Neuronal stem cell (in vitro differentiated cells): ENCODE measurements around the gene GPBP1.

Experiments used
- DNase-seq: peaks from one replicate; pipeline ENCODE4 v3.0.0-alpha.2; 2013; ENCODE audit warnings: low spot score
- H2AFZ ChIP-seq: one replicate; pipeline ENCODE4 v1.6.1; 2013; ENCODE audit warnings: mild to moderate bottlenecking, low read length, inconsistent platforms
- H2AK5ac ChIP-seq: 2 replicates; pipeline ENCODE4 v1.6.1; 2013; ENCODE audit warnings: low read depth, mild to moderate bottlenecking, inconsistent platforms, low read length, moderate library complexity, mixed read lengths
- H2BK120ac ChIP-seq: 2 replicates; pipeline ENCODE4 v1.6.1; 2013; ENCODE audit warnings: low read depth, mild to moderate bottlenecking, inconsistent platforms, low read length, moderate library complexity, mixed read lengths
- H2BK12ac ChIP-seq: one replicate; pipeline ENCODE4 v1.6.1; 2013; ENCODE audit warnings: low read length, inconsistent platforms
- H2BK15ac ChIP-seq: 2 replicates; pipeline ENCODE4 v1.6.1; 2013; ENCODE audit warnings: mild to moderate bottlenecking, low read length, inconsistent platforms, mixed read lengths
- H2BK5ac ChIP-seq: one replicate; pipeline ENCODE4 v1.6.1; 2013; ENCODE audit warnings: inconsistent platforms, mild to moderate bottlenecking, low read length, moderate library complexity
- H3K14ac ChIP-seq: one replicate; pipeline ENCODE4 v1.6.1; 2013; ENCODE audit warnings: low read length, inconsistent platforms
- H3K18ac ChIP-seq: 2 replicates; pipeline ENCODE4 v1.6.1; 2013; ENCODE audit warnings: low read length, inconsistent platforms
- H3K23ac ChIP-seq: 2 replicates; pipeline ENCODE4 v1.6.1; 2013; ENCODE audit warnings: low read depth, mild to moderate bottlenecking, mixed read lengths, low read length, inconsistent platforms; ENCODE audit not compliant: poor library complexity
- H3K27ac ChIP-seq: replicated peaks from 3 replicates; pipeline ENCODE4 v1.5.1; 2013; ENCODE audit warnings: low read length, inconsistent platforms
- H3K27me3 ChIP-seq, 3 experiments: 2 replicates each; pipeline ENCODE4 v1.6.1; 2013; ENCODE audit warnings: low read length in 3 of 3, mild to moderate bottlenecking in 2 of 3, inconsistent platforms in 1 of 3, low read depth in 1 of 3, mixed read lengths in 1 of 3, moderate library complexity in 1 of 3; ENCODE audit not compliant: control insufficient read depth in 3 of 3, insufficient read depth in 3 of 3
- H3K36me3 ChIP-seq, 2 donors: replicated peaks in 1 of 2; 2 replicates each; pipeline ENCODE4 v1.6.1; 2013; ENCODE audit warnings: low read length in 2 of 2; ENCODE audit not compliant: control insufficient read depth in 2 of 2, insufficient read depth in 2 of 2
- H3K4ac ChIP-seq: 2 replicates; pipeline ENCODE4 v1.6.1; 2013; ENCODE audit warnings: inconsistent platforms, mild to moderate bottlenecking, low read length, moderate library complexity
- H3K4me1 ChIP-seq, 2 donors: 1 replicate in 1 of 2; 2 replicates in 1 of 2; pipeline ENCODE4 v1.6.1; 2013; ENCODE audit warnings: low read length in 2 of 2, low read depth in 1 of 2; ENCODE audit not compliant: control insufficient read depth in 2 of 2, insufficient read depth in 1 of 2
- H3K4me2 ChIP-seq: one replicate; pipeline ENCODE4 v1.6.1; 2013; ENCODE audit warnings: mild to moderate bottlenecking, low read length, inconsistent platforms; ENCODE audit not compliant: insufficient read depth, poor library complexity, severe bottlenecking
- H3K4me3 ChIP-seq, 2 donors: 2 replicates each; pipeline ENCODE4 v1.5.1; 2013; ENCODE audit warnings: low read length in 2 of 2, mild to moderate bottlenecking in 2 of 2, inconsistent platforms in 1 of 2, moderate library complexity in 1 of 2
- H3K79me1 ChIP-seq: one replicate; pipeline ENCODE4 v1.6.1; 2013; ENCODE audit warnings: low read depth, mild to moderate bottlenecking, inconsistent platforms, low read length, moderate library complexity
- H3K9ac ChIP-seq: one replicate; pipeline ENCODE4 v1.6.1; 2013; ENCODE audit warnings: mild to moderate bottlenecking, low read depth, low read length, inconsistent platforms; ENCODE audit not compliant: poor library complexity
- H3K9me3 ChIP-seq, 2 donors: replicated peaks in 1 of 2; 2 replicates each; pipeline versions ENCODE3 to v1.6.1; 2013; ENCODE audit warnings: low read length in 2 of 2, mild to moderate bottlenecking in 2 of 2, inconsistent platforms in 1 of 2, low read depth in 1 of 2, mixed read lengths in 1 of 2, moderate library complexity in 1 of 2; ENCODE audit not compliant: control insufficient read depth in 2 of 2, insufficient read depth in 1 of 2
- H4K8ac ChIP-seq: one replicate; pipeline ENCODE4 v1.6.1; 2013; ENCODE audit warnings: low read depth, mild to moderate bottlenecking, inconsistent platforms, low read length, moderate library complexity
- H4K91ac ChIP-seq: one replicate; pipeline ENCODE4 v1.6.1; 2013; ENCODE audit warnings: low read length, low read depth, mild to moderate bottlenecking, inconsistent platforms; ENCODE audit not compliant: poor library complexity
- WGBS, 2 donors: extraction: QIAGEN DNeasy Blood & Tissue Kit; methylation state at CpG; one replicate each; pipeline ENCODE4 v1.1.7; 2013; ENCODE audit warnings: missing lambda C conversion rate in 2 of 2, mixed read lengths in 1 of 2; ENCODE audit not compliant: insufficient read length in 2 of 2, insufficient replicate concordance in 1 of 2; ENCODE audit errors: extremely low coverage in 2 of 2; 5-methylcytosine and 5-hydroxymethylcytosine counted together

Gene GPBP1

GRCh38 chr5:57215629-57216195 lies 41.9 kb downstream of the GPBP1 start:
- H3K9ac ChIP-seq: no peak overlapping the region
- no peaks in the 10 kb centered on the region for H3K9me3 ChIP-seq
- peaks cover 6 to 69% of the 10 kb centered on the region in 2 donors for H3K36me3 ChIP-seq
- no peaks in the 10 kb centered on the region for H3K4me1 ChIP-seq
- H3K27ac ChIP-seq: no peak overlapping the region
- no peak overlapping the region for H4K91ac ChIP-seq
- H3K4me3 ChIP-seq: no peak overlapping the region
- H2BK120ac ChIP-seq: no peak overlapping the region
- H2BK5ac ChIP-seq: no peak overlapping the region
- H4K8ac ChIP-seq: no peak overlapping the region
- no peak overlapping the region for H3K4ac ChIP-seq
- H2BK12ac ChIP-seq: no peak overlapping the region
- DNase-seq: no peak
- no peak overlapping the region for H2BK15ac ChIP-seq
- H3K27me3 ChIP-seq: no peaks in the 10 kb centered on the region
- H2AFZ ChIP-seq: no peak overlapping the region
- no peak overlapping the region for H3K4me2 ChIP-seq
- no peak overlapping the region for H3K23ac ChIP-seq
- no peak overlapping the region for H2AK5ac ChIP-seq
- no CpG with 5 or more reads among the region's 4 CpGs for WGBS, 2 donors
- H3K18ac ChIP-seq: no peak overlapping the region
- H3K79me1 ChIP-seq: peaks cover 6% of the 10 kb centered on the region
- no peak overlapping the region for H3K14ac ChIP-seq

- Histone ChIP-seq H2BK15ac (no peak overlapping the region), H2BK5ac (no peak overlapping the region), H4K91ac (no peak overlapping the region), H3K9ac (no peak overlapping the region), H3K4me3 (no peak overlapping the region), H3K27me3 (no peaks in the 10 kb centered on the region), H2AK5ac (no peak overlapping the region), H2BK120ac (no peak overlapping the region), H3K18ac (no peak overlapping the region), H3K4me2 (no peak overlapping the region), H2AFZ (no peak overlapping the region), H2BK12ac (no peak overlapping the region), H3K4me1 (no peaks in the 10 kb centered on the region), H3K9me3 (no peaks in the 10 kb centered on the region), H3K36me3 (peaks cover 6 to 67% of the 10 kb centered on the region in 2 donors), H3K14ac (no peak overlapping the region), H3K27ac (no peak overlapping the region), H3K23ac (no peak overlapping the region), H3K4ac (no peak overlapping the region), H4K8ac (no peak overlapping the region), H3K79me1 (peaks cover 6% of the 10 kb centered on the region)
- WGBS, 2 donors: no CpG with 5 or more reads among the region's 4 CpGs
- DNase-seq: no peak
These were observed 42.9 kb downstream of the GPBP1 start for GRCh38 chr5:57216714-57217113.

- Histone ChIP-seq H3K79me1 (peaks cover 6% of the 10 kb centered on the region), H3K4me2 (no peak overlapping the region), H3K4me1 (no peaks in the 10 kb centered on the region), H3K27ac (no peak overlapping the region), H3K23ac (no peak overlapping the region), H3K27me3 (no peaks in the 10 kb centered on the region), H2BK5ac (no peak overlapping the region), H3K4me3 (no peak overlapping the region), H4K91ac (no peak overlapping the region), H3K18ac (no peak overlapping the region), H2BK12ac (no peak overlapping the region), H3K9ac (no peak overlapping the region), H3K36me3 (peaks cover 3 to 63% of the 10 kb centered on the region in 2 donors), H2AK5ac (no peak overlapping the region), H2BK120ac (no peak overlapping the region), H3K4ac (no peak overlapping the region), H3K14ac (no peak overlapping the region), H2AFZ (no peak overlapping the region), H4K8ac (no peak overlapping the region), H2BK15ac (no peak overlapping the region), H3K9me3 (no peaks in the 10 kb centered on the region)
- no CpG with 5 or more reads among the region's 4 CpGs for WGBS, 2 donors
- no peak for DNase-seq
These were observed 45.5 kb downstream of the GPBP1 start for GRCh38 chr5:57219386-57219785.

GRCh38 chr5:57221049-57221568 lies 47.2 kb downstream of the GPBP1 start:
- Histone ChIP-seq H4K91ac (no peak overlapping the region), H2BK12ac (no peak overlapping the region), H3K4me1 (no peaks in the 10 kb centered on the region), H3K18ac (no peak overlapping the region), H2BK15ac (no peak overlapping the region), H3K9me3 (no peaks in the 10 kb centered on the region), H3K79me1 (peaks cover 4% of the 10 kb centered on the region), H3K27me3 (no peaks in the 10 kb centered on the region), H3K27ac (no peak overlapping the region), H3K9ac (no peak overlapping the region), H3K14ac (no peak overlapping the region), H2AK5ac (no peak overlapping the region), H3K4me2 (no peak overlapping the region), H2AFZ (no peak overlapping the region), H3K36me3 (peaks cover under 1 to 60% of the 10 kb centered on the region in 2 donors), H4K8ac (no peak overlapping the region), H3K23ac (no peak overlapping the region), H2BK5ac (no peak overlapping the region), H3K4ac (no peak overlapping the region), H3K4me3 (no peak overlapping the region), H2BK120ac (no peak overlapping the region)
- WGBS, 2 donors: 100% methylated on average over 1 of the region's 2 CpGs; no CpG with 5 or more reads in 1 of the 2 donors
- peak; percentile 59 for DNase-seq
